22Rv1 (cell line): ENCODE results near the gene UNC79.

Experiments used
- CTCF ChIP-seq: fragments of 450-650 bp; IDR thresholded peaks from 2 replicates; pipeline ENCODE4 v1.5.1; 2017; ENCODE audit warnings: mild to moderate bottlenecking
- ZFX ChIP-seq: fragments of 450-650 bp; IDR thresholded peaks from 2 replicates; pipeline ENCODE4 v1.6.1; 2017; ENCODE audit warnings: antibody characterized with exemption, borderline replicate concordance

DNA sequence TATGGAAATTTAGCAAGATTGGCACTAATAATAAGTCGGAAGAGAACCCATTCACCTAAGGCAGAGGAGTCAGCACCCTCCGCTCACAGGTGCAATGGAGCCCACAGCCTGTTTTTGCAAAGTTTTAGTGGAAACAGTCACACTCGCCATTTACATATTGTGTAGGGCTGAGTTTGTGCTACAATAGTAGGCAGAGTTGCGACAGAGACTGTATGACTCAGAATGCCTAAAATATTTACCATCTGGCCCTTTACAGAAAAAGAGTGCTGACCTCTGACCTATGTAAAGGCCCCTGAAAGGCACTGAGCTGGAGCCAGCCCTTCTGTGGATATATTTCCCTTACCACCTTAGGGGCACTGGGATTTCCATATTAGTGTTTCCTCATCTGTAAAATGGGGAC is 278.5 kb downstream of the UNC79 start:
- TF ChIP-seq CTCF (no peak), ZFX (no peak)
